22Rv1 (cell line): ENCODE measurements around the gene MIEF1.

Experiments
- ZFX ChIP-seq: fragments of 450-650 bp; IDR thresholded peaks from 2 replicates; pipeline ENCODE4 v1.6.1; 2017; ENCODE audit warnings: antibody characterized with exemption, borderline replicate concordance
- TF ChIP-seq, protein P1 (sequence below): fragments of 450-650 bp; IDR thresholded peaks from 2 replicates; pipeline ENCODE4 v1.5.1; 2017; ENCODE audit warnings: mild to moderate bottlenecking

DNA sequence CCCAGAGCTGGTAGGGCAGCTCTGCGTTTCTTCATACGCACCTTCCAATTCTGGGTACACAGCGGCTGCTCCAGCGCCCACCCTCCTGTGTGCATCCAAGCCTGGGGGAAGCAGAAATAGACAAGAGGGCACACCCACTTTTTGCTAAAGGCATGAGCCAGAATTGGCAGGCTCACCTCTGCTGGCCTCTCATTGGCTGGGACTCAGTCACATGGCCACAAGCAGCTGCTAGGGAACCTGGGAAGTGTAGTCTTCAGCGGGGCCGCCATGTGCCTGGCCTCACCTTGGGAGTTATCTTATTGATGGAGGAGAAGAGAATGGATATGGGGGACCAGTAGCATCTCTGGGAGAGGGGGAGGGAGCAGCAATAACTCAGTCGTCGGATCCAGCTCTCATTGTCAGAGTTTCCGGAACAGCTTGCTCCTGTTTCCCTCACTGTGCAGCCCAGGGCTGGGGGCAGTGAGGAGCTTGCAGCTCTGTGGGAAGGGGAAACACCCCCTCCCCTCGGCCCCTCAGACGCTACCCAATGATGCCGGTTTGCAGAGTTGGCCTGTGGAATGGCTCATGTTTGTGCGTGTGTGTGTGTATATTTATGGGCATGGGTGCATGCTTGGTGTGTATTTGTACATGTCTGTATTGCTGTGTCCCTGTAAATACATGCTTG lies 11.8 kb upstream of the MIEF1 start:
- TF ChIP-seq, protein P1, sequence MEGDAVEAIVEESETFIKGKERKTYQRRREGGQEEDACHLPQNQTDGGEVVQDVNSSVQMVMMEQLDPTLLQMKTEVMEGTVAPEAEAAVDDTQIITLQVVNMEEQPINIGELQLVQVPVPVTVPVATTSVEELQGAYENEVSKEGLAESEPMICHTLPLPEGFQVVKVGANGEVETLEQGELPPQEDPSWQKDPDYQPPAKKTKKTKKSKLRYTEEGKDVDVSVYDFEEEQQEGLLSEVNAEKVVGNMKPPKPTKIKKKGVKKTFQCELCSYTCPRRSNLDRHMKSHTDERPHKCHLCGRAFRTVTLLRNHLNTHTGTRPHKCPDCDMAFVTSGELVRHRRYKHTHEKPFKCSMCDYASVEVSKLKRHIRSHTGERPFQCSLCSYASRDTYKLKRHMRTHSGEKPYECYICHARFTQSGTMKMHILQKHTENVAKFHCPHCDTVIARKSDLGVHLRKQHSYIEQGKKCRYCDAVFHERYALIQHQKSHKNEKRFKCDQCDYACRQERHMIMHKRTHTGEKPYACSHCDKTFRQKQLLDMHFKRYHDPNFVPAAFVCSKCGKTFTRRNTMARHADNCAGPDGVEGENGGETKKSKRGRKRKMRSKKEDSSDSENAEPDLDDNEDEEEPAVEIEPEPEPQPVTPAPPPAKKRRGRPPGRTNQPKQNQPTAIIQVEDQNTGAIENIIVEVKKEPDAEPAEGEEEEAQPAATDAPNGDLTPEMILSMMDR, result no peak
- TF ChIP-seq ZFX, result no peak
